ENCODE results near the gene OTOG.

The OTOG gene, protein sequence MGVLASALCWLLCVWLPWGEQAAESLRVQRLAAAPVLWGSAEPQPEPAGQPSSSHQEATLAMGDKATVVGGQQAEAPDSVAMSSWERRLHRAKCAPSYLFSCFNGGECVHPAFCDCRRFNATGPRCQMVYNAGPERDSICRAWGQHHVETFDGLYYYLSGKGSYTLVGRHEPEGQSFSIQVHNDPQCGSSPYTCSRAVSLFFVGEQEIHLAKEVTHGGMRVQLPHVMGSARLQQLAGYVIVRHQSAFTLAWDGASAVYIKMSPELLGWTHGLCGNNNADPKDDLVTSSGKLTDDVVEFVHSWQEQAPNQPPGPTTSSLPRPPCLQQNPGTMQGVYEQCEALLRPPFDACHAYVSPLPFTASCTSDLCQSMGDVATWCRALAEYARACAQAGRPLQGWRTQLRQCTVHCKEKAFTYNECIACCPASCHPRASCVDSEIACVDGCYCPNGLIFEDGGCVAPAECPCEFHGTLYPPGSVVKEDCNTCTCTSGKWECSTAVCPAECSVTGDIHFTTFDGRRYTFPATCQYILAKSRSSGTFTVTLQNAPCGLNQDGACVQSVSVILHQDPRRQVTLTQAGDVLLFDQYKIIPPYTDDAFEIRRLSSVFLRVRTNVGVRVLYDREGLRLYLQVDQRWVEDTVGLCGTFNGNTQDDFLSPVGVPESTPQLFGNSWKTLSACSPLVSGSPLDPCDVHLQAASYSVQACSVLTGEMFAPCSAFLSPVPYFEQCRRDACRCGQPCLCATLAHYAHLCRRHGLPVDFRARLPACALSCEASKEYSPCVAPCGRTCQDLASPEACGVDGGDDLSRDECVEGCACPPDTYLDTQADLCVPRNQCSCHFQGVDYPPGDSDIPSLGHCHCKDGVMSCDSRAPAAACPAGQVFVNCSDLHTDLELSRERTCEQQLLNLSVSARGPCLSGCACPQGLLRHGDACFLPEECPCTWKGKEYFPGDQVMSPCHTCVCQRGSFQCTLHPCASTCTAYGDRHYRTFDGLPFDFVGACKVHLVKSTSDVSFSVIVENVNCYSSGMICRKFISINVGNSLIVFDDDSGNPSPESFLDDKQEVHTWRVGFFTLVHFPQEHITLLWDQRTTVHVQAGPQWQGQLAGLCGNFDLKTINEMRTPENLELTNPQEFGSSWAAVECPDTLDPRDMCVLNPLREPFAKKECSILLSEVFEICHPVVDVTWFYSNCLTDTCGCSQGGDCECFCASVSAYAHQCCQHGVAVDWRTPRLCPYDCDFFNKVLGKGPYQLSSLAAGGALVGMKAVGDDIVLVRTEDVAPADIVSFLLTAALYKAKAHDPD (N-terminal part only)

DNA sequence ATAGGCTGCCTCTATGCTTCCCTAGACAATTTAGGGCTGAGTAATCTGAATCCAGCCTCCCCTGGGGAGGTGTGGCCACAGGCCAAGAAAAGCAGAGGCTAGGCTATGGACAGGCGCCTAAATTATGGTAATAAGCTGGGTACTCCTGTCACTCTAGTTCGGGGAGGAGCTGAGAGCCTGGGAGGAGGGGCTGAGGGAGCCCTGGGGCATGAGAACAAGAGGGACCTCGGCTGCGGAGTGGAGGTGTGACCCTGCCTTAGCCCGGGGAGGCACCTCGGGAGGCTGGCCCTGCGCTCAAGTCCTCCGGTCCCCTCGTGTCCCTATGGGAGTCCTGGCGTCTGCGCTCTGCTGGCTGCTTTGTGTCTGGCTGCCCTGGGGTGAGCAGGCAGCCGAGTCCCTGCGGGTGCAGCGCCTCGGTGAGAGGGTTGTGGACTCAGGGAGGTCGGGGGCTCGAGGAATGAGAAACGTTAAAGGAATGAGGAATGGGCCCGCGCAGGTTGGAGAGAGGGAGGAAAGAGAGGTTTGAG is at the start of gene OTOG:
OTOG (plus strand) TSS at position 209 of the 527 bp plus-strand sequence; CDS start at position 323, 114 bp downstream.
- DNase-seq = no peak

DNA sequence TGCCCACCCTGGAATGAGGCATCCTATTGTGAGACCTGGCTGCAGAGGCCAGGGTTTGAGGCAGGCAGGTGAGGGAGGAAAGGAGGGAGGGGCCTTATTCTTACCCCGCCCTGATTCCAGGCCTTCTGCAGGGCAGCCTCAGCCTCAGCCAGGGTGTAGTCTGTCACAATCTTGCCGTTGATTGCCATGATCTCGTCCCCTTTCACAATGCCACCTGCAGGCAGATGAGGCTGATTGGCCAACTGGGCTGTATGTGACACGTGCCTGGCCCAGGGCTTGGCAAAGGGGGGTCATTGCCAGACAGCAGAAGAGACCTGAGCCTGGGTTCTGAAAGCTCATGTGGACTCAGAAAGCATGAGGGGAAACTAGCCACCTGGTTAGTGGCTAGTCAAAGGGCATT is 49.0 kb upstream of the OTOG start:
- DNase-seq = no peak

DNA sequence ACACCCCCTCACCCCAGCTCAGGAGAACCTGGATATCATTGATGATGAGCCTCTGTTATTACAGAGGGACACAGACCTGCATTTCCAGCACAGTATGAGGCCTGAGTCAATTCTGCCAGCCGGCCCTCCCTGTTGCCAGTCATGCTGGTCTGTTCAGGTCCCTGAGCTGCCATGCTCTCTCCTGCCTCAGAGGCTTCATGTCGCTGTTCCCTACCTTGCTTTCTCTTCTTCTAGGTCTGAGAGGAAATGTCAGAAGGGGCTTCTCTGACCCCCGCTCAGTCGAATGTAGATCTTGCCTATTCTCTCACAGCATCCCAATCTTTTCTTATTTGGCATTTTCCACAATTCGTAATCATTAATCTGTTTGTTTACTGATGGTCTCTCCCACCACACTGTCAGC is 48.6 kb upstream of the OTOG start:
- no peak for DNase-seq

DNA sequence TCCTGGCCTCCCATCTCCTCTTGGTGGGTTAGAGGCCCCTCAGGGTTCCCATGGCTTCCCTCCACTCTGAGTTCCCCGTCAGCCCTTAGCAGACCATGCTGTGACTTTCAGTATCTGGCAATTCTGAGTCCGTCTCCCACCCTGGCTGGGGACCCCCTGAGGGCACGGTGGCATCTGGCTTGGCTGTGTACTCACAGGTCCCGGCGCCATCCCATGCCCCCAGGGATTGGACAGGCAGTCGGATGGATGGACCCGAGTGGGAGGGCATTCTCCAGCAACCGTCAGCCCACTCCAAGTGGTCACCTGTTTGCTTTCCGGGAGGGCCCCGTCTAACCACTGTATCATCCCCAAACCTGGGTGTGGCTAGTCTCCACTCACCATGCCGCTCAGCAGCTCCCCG is 46.4 kb upstream of the OTOG start:
- no peak for DNase-seq

DNA sequence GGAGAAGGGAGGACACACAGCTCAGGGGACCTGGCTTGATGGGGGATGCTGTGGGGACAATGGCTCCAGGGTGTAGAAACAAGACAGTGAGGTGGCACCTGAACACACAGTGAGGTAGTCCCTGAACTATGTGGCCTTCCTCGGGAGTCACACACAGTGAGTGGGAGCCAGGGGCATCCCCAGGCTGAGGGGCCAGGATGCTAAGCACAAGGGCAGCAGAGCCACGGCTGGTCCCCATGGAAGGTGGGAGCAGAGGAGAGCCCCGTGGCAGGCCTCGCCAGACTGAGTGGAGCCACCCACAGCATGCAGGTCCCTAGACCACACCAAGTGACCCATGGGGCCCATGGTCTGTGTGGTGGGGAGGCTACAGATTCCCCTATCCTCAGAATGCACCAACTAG is 44.4 kb upstream of the OTOG start:
- DNase-seq = no peak

DNA sequence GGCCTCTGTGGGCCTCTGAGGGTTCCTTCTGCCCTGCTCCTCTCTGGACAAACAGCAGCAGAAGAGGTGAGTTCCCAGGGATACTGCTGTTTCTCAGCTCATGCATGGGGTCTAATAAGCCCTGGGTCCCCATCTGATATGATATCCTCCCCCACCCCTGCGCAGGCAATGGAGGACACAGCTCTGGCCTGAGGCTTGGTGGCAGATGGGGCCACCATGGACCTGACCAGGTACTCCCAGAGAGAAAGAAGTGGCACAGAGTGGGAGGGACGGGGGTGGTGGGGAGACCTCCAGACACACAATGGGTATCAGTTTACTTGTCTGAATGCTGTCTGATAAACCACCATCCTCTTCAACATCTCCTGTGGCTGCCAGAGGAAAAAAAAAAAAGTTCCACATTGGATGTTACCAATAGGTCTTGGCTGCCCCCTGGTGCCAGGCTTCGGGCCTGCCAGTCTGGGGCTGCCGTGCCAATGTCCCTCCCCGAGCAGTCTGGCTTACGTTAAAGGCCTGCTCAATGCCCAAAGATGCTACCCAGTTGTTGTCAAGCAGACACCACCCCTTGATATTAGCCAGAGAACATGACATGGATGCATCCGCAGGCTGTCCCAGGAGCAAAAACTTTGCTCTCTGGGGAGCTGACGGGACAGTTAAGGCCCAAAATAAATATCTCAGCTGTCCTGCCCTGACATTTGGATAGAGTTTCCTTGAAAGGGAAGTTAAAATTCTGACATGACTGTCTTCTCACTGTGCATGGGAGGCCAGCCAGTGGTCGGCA is 42.5 kb upstream of the OTOG start:
- peak; percentile 87 for DNase-seq

DNA sequence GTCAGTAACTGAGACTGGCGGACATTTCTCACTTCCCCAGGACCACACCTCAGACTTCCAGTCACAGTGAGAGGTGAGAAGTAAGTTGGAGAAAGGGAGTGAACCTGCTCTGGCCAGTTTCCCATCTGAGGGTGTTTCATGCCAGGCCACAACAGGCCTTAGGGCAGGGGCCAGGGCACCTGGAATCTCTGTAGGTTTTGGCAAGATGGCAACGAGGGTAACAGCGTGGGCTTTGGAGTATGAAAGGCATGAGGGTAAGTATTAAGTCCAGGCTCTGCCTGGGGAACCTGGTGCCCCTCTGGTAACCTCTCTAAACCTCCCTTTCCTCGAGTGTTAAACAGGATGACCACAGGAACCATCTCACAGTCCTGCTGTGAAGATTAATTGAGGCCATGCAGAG is 41.9 kb upstream of the OTOG start:
- DNase-seq = no peak

DNA sequence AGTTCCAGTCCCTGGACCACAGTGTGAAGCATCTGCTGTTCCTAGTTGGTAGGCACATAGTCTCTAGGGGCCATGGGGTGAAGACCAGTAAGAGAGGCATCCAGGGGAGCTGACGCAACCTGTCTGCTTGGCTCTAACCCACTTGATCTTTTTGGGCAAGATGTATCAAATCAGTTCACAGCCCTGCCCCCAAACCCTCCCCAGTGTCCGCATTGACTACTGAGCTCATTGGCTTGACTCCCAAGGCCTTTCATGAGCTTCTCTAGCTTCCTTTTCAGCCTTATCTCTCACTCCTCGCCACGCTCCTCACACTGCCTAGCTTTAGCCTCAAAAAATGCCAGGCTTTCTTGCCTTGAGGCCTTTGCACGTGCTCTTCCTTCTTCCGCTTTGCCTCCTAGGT is 40.7 kb upstream of the OTOG start:
- DNase-seq = no peak

DNA sequence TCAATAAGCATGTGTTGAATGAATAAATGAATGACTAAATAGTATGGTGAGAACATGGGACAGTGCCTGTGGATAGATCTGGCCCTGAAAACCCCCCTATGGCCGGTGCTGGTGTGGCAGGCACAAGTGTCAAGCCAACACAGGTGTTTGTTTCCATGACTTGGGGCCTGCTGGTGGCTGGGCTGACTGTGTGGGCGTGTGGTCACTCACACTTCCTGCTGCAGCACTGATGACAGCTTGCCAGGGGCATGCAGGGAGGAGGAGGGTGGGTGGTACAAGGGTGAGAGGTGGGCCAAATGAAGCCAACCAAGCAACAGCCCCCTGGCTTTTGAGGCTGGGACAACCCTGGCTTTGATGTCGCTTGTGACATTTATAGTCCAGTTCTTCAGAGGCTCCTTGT is 40.1 kb upstream of the OTOG start:
- DNase-seq = no peak

DNA sequence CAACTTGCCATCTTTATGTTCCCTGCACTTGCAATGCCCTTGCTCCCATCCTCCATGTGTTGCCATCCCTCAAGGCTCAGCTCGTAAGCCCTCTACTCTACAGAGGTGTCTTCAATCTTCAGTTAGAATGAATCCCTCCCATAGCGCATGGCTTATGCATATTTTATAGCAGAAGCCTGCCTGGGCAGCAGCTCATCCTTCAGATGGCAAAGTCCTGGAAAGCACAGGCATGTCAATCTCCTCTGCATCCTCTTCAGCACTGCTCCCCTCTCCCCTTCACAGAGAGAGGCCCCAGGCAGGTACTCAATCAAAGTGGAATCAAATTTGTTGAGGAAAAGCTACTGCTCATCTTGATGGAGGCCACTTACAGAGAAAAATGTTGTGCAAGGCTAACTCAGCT is 39.3 kb upstream of the OTOG start:
- no peak for DNase-seq

DNA sequence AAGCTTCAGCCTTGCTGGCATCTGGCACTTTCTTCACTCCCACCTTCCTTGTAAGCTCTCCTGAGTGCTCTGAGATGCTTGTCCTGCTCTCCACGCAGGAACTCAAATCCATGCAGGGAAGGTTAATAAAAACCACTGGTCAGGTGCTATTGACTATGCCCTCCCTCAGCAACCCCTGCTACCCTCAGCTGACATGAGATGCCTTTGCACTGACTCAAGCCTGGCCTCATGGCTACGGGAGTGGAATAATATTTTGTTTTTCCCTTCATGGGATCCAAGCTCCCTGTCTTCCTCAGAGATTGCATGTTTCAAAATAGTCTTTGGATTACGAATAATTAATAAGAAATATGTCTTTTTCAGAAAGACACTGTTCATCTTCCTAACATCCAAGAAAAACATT is 38.8 kb upstream of the OTOG start:
- DNase-seq = no peak

DNA sequence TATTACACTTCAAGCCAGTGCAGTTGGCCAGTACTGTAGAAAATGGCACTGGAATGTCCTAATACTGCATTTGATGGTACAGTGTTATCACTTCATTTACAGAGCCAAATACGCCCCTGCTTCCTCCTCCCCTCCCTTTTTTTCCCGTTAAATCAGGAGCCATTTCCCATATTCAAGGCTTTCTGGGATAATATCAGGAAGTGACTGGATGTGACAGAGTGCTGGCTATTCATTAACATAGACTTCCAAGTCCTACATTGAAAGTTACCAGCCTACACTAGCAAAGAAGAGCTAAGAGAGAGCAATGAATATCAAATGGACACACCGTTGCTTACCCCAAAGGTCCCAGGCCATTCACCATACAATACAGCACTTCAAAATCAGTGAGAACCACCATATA is 38.3 kb upstream of the OTOG start:
- no peak for DNase-seq

DNA sequence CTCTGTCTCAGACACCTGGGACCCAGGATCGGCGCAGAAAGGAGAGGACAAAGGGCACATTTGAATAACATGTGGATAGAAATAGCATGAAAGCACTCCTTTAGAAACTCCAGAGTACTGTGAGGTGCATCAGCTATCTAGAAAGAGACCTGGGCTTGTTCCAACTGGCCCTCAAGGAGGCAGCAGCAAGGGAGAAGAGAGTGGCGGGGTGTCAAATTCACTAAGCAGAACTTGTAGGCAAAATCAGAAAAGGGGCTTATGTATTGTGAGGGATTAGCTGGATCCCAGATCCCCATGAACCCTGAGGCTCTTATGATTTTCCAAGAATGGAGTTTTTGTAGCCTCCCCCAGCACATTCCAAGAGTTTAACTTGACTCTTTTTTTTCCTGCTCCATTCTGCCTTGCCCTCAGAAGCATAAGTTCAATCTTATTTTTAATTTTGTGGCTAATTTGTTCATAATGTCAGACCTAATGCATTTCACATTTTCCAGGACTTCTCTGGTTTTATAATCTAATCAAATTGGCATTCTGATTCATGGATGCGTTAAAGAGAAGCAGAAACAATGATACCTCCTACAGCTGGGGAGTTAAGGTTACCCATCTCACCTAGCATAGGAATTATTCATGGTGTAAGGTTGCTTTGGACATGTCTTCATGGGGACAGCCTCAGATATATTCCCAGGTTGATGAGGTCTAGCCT is 36.4 kb upstream of the OTOG start:
- no peak for DNase-seq

DNA sequence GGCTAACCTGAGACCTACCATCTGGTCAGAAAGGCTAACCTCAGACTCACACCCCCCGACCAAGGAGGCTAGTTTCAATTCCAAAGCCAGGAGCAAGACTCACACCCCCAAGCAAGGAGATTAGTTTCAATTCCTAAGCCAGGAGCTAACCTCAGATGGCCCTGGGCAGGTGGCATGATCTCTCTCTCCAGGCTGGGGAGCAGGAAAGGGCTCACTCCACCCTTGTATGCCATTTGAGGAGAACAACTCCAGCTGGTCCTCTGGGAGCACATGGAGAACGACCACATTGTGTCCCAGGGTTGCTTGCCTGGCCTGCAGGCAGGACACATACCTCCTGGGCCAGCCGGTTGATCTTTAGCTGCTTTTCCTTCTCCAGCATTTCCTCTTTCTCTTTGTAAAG is 35.5 kb upstream of the OTOG start:
- no peak for DNase-seq

DNA sequence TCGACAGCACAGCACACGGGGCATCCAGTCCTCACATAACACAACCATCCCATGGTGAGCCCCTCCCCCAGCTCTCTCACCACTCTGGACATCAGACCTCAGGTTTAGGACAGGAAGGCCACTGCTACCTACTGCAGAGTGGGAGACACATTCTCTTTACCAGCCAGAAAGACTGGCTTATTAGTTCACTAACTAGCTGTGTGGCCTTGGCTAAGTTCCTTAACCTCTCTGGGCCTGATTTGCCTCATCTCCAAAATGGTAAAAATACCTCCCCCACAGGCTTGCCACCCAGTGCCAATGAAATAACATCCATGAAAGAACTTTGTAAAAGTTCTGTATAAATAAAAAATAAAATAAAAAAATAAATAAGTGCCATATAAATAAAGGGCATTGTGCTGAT is 35.0 kb upstream of the OTOG start:
- DNase-seq = no peak

DNA sequence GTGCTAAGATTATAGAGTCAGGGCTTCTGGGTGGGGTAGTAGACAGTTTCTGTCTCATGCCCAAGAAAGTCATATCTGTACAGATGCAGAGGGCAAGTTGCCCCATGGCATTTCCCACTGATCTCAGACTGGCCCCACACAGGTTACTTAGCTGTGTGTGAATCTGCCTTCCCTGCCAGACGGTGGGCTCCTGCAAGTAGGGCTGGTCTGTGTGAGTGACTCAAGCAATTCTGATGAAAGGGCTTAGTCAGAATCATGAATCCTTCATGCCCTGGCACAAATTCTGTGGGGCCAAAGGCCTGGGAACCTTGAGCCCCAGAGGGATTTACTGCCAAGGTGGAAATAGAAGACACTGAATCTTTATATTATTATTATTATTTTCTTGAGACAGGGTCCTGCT is 33.2 kb upstream of the OTOG start:
- DNase-seq = peak; percentile 10

DNA sequence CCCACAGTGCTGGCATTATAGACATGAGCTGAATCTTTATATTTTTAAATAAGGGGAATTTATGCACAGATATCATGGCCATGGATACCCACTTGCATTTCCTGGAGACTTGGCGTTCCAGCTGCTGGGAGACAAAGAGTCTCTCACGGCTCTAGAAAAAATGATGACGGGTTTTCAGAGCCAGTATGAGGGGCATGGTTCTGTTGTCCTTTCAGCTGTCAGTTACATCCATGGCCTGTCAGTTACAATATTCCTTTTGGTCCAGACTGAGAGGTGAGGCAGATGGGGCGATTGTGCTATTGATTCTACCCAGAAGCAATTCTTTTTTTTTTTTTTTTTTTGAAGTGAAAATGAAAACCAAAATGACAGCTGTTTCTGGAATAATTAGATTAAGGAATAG is 32.6 kb upstream of the OTOG start:
- DNase-seq = no peak

DNA sequence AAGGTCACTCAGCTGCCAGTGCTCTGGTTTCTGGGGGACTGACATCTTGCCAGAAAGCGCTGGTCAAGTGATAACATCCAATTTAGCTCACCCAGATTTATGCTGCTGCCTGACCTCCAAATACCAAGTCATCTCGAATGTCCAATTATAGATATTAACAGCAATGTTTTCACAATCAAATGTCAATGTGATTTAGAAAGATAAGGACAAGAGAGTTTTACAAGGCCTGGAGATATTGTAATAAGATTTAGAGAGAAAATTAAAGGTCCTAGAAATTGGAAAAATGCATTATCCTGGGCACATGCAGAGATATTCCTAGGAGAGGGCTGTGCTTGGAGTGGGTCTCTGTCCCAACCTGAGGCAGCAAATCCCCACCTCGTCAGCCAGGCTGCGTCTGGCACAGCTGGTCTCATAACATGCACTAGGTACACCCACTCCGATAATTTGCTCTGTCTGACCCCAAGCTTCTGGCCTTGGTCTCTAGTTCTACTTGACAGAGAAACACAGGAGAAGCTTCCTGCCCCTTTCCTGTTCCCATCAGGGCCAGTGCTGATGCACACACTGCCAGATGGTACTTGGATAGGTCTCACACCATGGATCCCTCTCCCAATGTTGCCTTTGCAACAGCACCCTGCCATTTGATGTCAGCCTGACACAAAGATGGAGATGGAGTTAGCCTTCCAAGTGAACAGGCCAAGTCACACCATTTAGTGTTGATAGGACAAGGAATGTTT is 31.4 kb upstream of the OTOG start:
- no peak for DNase-seq

DNA sequence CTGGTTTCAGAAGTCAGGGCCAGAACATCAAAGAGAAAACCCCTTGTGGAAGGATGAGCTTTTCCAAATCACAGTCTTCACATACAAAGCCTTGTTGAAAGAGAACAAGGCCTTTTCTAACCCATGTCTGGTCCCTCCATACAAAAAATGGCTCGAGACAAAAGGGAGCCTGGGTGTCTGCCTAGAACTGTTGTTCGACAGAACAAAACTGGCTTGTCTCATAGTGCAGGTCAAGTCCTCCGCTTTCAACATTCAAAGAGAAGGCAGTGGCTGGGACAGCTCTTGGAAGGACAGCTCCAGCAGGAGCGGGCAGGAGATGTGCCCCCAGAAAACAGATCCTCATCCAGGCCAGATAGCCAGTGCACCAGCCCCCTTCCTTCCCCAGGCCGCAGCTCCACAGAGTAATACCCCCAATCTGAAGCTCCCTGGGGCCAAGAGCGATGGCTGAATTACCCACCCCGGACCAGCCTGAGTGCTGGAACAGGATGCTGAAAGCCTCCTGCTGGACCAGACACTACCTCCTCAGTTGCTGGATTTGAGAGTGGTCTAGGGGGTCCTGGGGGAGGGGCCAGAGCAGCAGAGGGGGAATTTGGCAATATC is 30.4 kb upstream of the OTOG start:
- no peak for DNase-seq

DNA sequence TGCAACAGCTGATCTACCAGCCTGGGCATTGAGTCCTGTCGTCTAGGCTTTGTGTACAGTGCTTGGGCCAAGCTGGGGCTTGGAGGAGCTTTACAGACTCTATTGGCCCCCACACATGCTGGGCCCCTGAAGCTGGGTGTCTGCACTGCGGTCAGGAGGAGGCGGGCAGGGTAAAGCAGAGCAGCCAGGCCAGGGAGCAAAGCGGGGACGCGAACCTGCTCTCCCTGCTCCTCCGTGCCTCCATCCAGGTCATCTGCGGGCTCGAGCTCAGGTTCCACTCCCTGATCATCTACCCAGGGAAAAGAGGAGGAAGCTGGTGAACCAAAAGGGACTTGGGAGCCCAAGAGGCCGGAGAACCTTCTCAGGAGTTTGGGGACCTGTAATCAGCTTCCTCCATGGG is 29.9 kb upstream of the OTOG start:
- no peak for DNase-seq
